ENCODE measurements around the gene PRKACA.
"Not testable (repeated sequence)": the region's sequence is repeated elsewhere in the genome, so short reads cannot be mapped to it uniquely, and the experiment has no call there.

Gene PRKACA

DNA sequence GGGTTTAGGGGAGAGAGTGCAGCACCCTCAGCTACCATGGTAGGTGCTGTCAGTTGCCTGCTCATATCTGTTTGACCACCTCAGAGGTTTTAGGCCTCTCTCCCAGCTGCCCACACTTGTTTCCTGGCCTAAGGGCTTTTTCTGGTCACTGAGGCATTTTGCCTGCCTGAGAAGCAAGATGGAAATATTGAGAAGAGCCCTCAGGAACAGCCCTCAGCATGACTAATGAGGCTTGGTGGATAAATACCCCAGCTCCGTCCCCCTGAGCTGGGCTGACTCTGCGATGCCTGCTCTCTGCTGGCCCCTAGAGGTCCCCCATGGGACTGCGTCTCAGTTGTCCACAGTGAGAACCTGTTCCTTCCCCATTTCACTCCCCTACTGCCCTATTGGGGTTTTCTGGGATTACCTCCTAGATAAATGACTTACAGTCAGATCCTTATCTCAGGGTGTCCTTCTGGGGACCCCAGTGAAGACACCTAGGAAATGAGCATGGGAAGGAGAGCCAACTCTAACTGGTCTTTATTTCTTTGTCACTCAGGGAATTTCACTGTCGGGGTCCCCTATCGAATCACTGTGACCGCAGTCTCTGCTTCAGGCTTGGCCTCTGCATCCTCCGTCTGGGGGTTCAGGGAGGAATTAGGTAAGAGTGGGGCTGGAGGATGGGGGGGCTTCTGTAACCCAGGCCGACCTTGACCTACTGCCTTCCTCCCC lies 69.0 kb downstream of the PRKACA start:
- DNase-seq (ENCODE audit: low read depth in 3 of 3): peak; percentile 61 to 64 (median 62)

GRCh38 chr19:14047866-14048265 lies 69.7 kb downstream of the PRKACA start:
- DNase-seq (ENCODE audit: low read depth in 3 of 3): not testable (repeated sequence)

DNA sequence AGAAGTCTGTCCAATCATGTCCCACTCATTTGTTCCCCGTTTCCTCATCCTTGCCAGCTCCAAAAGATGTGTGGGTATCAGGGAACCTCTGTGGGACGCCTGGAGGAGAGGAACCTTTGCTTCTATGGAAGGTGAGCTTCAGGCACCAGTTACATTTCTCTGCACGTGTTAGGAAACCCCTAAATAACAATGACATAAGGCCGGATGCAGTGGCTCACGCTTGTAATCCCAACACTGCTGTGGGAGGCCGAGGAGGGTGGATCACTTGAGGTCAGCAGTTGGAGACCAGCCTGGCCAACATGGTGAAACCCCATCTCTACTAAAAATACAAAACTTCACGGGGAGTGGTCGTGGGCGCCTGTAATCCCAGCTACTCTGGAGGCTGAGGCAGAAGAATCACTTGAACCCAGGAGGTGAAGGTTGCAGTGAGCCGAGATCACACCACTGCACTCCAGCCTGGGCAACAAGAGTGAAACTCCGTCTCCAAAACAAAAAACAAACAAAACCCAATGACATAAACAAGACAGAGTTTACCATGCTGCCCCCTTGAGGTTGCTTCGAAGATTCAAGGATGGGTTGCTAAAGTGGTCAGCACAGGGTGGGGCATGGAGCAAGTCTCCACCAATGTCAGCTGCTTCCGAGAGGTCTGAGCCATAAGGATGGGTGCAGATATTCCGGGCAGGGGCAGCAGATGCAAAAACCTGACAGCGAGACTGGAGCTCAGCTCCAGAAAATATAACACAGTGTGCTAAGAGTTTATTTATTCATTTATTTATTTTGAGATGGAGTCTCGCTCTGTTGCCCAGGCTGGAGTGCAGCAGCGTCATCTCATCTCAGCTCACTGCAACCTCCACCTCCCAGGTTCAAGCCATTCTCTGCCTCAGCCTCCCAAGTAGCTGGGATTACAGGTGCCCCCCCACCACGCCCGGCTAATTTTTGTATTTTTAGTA lies 74.6 kb downstream of the PRKACA start:
- not testable (repeated sequence) for DNase-seq (ENCODE audit: low read depth in 3 of 3)
